MM.1S (cell line): ENCODE results near the gene SMCO3.

Source experiments
- EZH2 ChIP-seq: fragments of 300-600 bp; sonication (generic); optimal IDR thresholded peaks from 2 replicates; pipeline ENCODE3; 2017; ENCODE audit warnings: low read depth, mild to moderate bottlenecking, antibody characterized with exemption, low read length, mixed read lengths
- TF ChIP-seq, protein P1 (sequence below): fragments of 300-600 bp; sonication (generic); IDR thresholded peaks from 2 replicates; pipeline ENCODE4 v1.5.1; 2016; ENCODE audit warnings: antibody characterized with exemption, low read length, mixed read lengths

DNA sequence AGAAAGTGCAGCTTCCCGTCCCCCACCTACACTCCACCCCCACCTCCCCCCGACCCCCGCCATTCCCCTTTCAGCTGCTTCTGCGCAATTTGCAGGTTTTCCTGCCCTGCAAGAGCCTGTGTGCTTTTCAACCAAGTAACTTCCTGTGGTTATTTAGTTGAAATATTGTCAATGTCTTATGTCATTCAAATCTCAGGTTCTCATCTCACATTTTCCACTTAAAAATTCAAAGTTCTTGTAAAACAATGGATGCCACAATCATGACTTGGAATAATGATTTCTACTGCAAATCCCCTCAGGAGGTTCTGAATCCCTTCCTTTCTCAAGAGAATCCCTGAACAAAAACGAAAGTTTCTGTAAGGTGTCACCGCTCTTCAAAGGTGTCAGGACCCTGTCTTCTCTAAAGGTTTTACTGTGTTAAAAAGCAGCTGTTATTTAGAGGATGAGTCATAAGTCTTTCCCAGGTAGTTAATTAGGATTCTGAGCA is 42.3 kb downstream of the SMCO3 start:
- TF ChIP-seq, protein P1, sequence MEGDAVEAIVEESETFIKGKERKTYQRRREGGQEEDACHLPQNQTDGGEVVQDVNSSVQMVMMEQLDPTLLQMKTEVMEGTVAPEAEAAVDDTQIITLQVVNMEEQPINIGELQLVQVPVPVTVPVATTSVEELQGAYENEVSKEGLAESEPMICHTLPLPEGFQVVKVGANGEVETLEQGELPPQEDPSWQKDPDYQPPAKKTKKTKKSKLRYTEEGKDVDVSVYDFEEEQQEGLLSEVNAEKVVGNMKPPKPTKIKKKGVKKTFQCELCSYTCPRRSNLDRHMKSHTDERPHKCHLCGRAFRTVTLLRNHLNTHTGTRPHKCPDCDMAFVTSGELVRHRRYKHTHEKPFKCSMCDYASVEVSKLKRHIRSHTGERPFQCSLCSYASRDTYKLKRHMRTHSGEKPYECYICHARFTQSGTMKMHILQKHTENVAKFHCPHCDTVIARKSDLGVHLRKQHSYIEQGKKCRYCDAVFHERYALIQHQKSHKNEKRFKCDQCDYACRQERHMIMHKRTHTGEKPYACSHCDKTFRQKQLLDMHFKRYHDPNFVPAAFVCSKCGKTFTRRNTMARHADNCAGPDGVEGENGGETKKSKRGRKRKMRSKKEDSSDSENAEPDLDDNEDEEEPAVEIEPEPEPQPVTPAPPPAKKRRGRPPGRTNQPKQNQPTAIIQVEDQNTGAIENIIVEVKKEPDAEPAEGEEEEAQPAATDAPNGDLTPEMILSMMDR, result no peak
- TF ChIP-seq EZH2, result no peak
